IMR-90 (cell line): ENCODE results near the gene ASPA. TPM values are rescaled to one million over a fixed set of nuclear protein-coding genes. Genes with fewer than 3 reads are reported as not detected.

Source experiments
- ATAC-seq: fragments of 200-7000 bp; cut with Tn5 transposase; 2 replicates; pipeline ENCODE4 v1.9.1; 2020; ENCODE audit warnings: low read depth, mild to moderate bottlenecking, moderate library complexity
- BruUV-seq: library from RNA; stranded (reverse); fragments of 400-500 nt; replicated peaks from 2 replicates; lab custom pipeline; 2021; lab: Mats Ljungman, UMichigan
- CTCF ChIA-PET: fragments of 300-600 bp; formaldehyde crosslinking; extraction: SDS; loops from one replicate; lab custom pipeline; 2021; ENCODE audit warnings: antibody characterized with exemption; lab: Yijun Ruan, JAX
- POLR2A ChIA-PET: fragments of 300-600 bp; sonication (Branson Sonifier 250); formaldehyde crosslinking; loops from one replicate; lab custom pipeline; 2022; ENCODE audit warnings: antibody characterized with exemption; ENCODE audit not compliant: unreplicated experiment; lab: Charles Lee
- DNase-seq: peaks from one replicate; pipeline ENCODE4 v3.0.0; 2013
- H2AFZ ChIP-seq: replicated peaks from 2 replicates; pipeline ENCODE3; 2013; ENCODE audit warnings: low read length, mild to moderate bottlenecking; ENCODE audit not compliant: poor library complexity
- H2AK5ac ChIP-seq: 2 replicates; pipeline ENCODE4 v1.6.1; 2013; ENCODE audit warnings: low read depth, low read length, inconsistent platforms
- H2AK9ac ChIP-seq: replicated peaks from 2 replicates; pipeline ENCODE3; 2013; ENCODE audit warnings: mild to moderate bottlenecking, low read depth, low read length, moderate library complexity; ENCODE audit not compliant: poor library complexity
- H2BK120ac ChIP-seq: 2 replicates; pipeline ENCODE4 v1.6.1; 2013; ENCODE audit warnings: low read depth, low read length, inconsistent platforms
- H2BK15ac ChIP-seq: 3 replicates; pipeline ENCODE4 v1.6.1; 2013; ENCODE audit warnings: low read depth, low read length, inconsistent platforms
- H2BK20ac ChIP-seq: 2 replicates; pipeline ENCODE4 v1.6.1; 2013; ENCODE audit warnings: low read depth, mild to moderate bottlenecking, inconsistent platforms, low read length, moderate library complexity
- H2BK5ac ChIP-seq: 2 replicates; pipeline ENCODE4 v1.6.1; 2013; ENCODE audit warnings: mild to moderate bottlenecking, low read depth, low read length, inconsistent platforms; ENCODE audit not compliant: poor library complexity, severe bottlenecking
- H3K14ac ChIP-seq: replicated peaks from 2 replicates; pipeline ENCODE4 v1.6.1; 2013; ENCODE audit warnings: low read depth, low read length, inconsistent platforms
- H3K18ac ChIP-seq: 2 replicates; pipeline ENCODE4 v1.6.1; 2013; ENCODE audit warnings: low read depth, low read length, control low read depth
- H3K23ac ChIP-seq: 2 replicates; pipeline ENCODE4 v1.6.1; 2013; ENCODE audit warnings: low read depth, low read length, inconsistent platforms
- H3K27ac ChIP-seq: 2 replicates; pipeline ENCODE4 v1.5.1; 2013; ENCODE audit warnings: mild to moderate bottlenecking, control low read depth, low read length; ENCODE audit not compliant: insufficient read depth
- H3K27me3 ChIP-seq: 2 replicates; pipeline ENCODE4 v1.6.1; 2013; ENCODE audit warnings: low read length; ENCODE audit not compliant: control insufficient read depth, insufficient read depth
- H3K36me3 ChIP-seq: 2 replicates; pipeline ENCODE4 v1.6.1; 2013; ENCODE audit warnings: low read length, mixed read lengths; ENCODE audit not compliant: control insufficient read depth, insufficient read depth
- H3K4ac ChIP-seq: 2 replicates; pipeline ENCODE4 v1.6.1; 2013; ENCODE audit warnings: low read depth, low read length, inconsistent platforms
- H3K4me1 ChIP-seq: 2 replicates; pipeline ENCODE4 v1.6.1; 2013; ENCODE audit warnings: low read length, mixed read lengths; ENCODE audit not compliant: control insufficient read depth, insufficient read depth
- H3K4me2 ChIP-seq: 2 replicates; pipeline ENCODE4 v1.6.1; 2013; ENCODE audit warnings: low read depth, mild to moderate bottlenecking, control low read depth, low read length, moderate library complexity
- H3K4me3 ChIP-seq: 2 replicates; pipeline ENCODE4 v1.5.1; 2013; ENCODE audit warnings: low read depth, mild to moderate bottlenecking, control low read depth, low read length, moderate library complexity; ENCODE audit not compliant: insufficient read depth
- H3K56ac ChIP-seq: 2 replicates; pipeline ENCODE4 v1.6.1; 2013; ENCODE audit warnings: low read length, inconsistent platforms; ENCODE audit not compliant: insufficient read depth; ENCODE audit errors: extremely low read depth
- H3K79me1 ChIP-seq, 2 experiments: 2 replicates each; pipeline ENCODE4 v1.6.1; 2013; ENCODE audit warnings: low read length in 2 of 2, inconsistent platforms in 1 of 2, low read depth in 1 of 2
- H3K9ac ChIP-seq: 2 replicates; pipeline ENCODE4 v1.6.1; 2013; ENCODE audit warnings: low read depth, low read length, control low read depth
- H3K9me1 ChIP-seq: 2 replicates; pipeline ENCODE4 v1.6.1; 2013; ENCODE audit warnings: low read length, inconsistent platforms; ENCODE audit not compliant: insufficient read depth
- H3K9me3 ChIP-seq: 2 replicates; pipeline ENCODE4 v1.6.1; 2013; ENCODE audit warnings: low read length; ENCODE audit not compliant: control insufficient read depth, insufficient read depth
- H4K20me1 ChIP-seq: 2 replicates; pipeline ENCODE4 v1.6.1; 2013; ENCODE audit warnings: low read length, inconsistent platforms; ENCODE audit not compliant: insufficient read depth
- H4K5ac ChIP-seq: 2 replicates; pipeline ENCODE4 v1.6.1; 2013; ENCODE audit warnings: mild to moderate bottlenecking, low read depth, low read length, control low read depth
- H4K8ac ChIP-seq, 2 experiments: 2 replicates each; pipeline ENCODE4 v1.6.1; 2013; ENCODE audit warnings: low read depth in 2 of 2, low read length in 2 of 2, control low read depth in 1 of 2, inconsistent platforms in 1 of 2
- H4K91ac ChIP-seq: 2 replicates; pipeline ENCODE4 v1.6.1; 2013; ENCODE audit warnings: low read depth, low read length, inconsistent platforms; ENCODE audit not compliant: insufficient read depth
- BHLHE40 ChIP-seq: fragments of 150-350 bp; IDR thresholded peaks from 2 replicates; pipeline ENCODE4 v1.6.1; 2016; ENCODE audit warnings: mild to moderate bottlenecking, low read depth, low read length
- CEBPB ChIP-seq: IDR thresholded peaks from 2 replicates; pipeline ENCODE4 v1.6.1; 2012; ENCODE audit warnings: low read depth, low read length, improper control_type of control experiment
- CHD1 ChIP-seq: IDR thresholded peaks from 2 replicates; pipeline ENCODE4 v1.6.1; 2012; ENCODE audit warnings: low read depth, low read length, improper control_type of control experiment
- CTCF ChIP-seq: conservative IDR thresholded peaks from 2 replicates; pipeline ENCODE4 v1.5.1; 2012; ENCODE audit warnings: mild to moderate bottlenecking, low read depth, low read length, improper control_type of control experiment
- ELK1 ChIP-seq: fragments of 150-350 bp; IDR thresholded peaks from 2 replicates; pipeline ENCODE4 v1.6.1; 2016; ENCODE audit warnings: low read depth, mild to moderate bottlenecking, low read length, moderate library complexity, borderline replicate concordance
- FOS ChIP-seq: fragments of 150-350 bp; IDR thresholded peaks from 2 replicates; pipeline ENCODE4 v1.6.1; 2016; ENCODE audit warnings: low read depth, low read length
- MAFK ChIP-seq: IDR thresholded peaks from 2 replicates; pipeline ENCODE4 v1.6.1; 2012; ENCODE audit warnings: low read depth, low read length, improper control_type of control experiment
- MAZ ChIP-seq: IDR thresholded peaks from 2 replicates; pipeline ENCODE4 v1.6.1; 2012; ENCODE audit warnings: low read depth, mild to moderate bottlenecking, low read length, improper control_type of control experiment, moderate library complexity, borderline replicate concordance
- MXI1 ChIP-seq: IDR thresholded peaks from 2 replicates; pipeline ENCODE4 v1.6.1; 2012; ENCODE audit warnings: low read depth, mild to moderate bottlenecking, low read length, moderate library complexity, borderline replicate concordance
- NFE2L2 ChIP-seq: fragments of 150-350 bp; IDR thresholded peaks from 2 replicates; pipeline ENCODE4 v1.6.1; 2016; ENCODE audit warnings: low read depth, mild to moderate bottlenecking, low read length
- POLR2A ChIP-seq: IDR thresholded peaks from 2 replicates; pipeline ENCODE4 v1.6.1; 2012; ENCODE audit warnings: mild to moderate bottlenecking, low read depth, low read length
- RAD21 ChIP-seq: IDR thresholded peaks from 2 replicates; pipeline ENCODE4 v1.6.1; 2012; ENCODE audit warnings: low read length, improper control_type of control experiment
- RCOR1 ChIP-seq: IDR thresholded peaks from 2 replicates; pipeline ENCODE4 v1.6.1; 2012; ENCODE audit warnings: mild to moderate bottlenecking, low read length, improper control_type of control experiment; ENCODE audit not compliant: insufficient replicate concordance
- RFX5 ChIP-seq: IDR thresholded peaks from 2 replicates; pipeline ENCODE4 v1.8.0; 2012; ENCODE audit warnings: low read depth, mild to moderate bottlenecking, low read length, moderate library complexity
- SMC3 ChIP-seq: fragments of 150-350 bp; IDR thresholded peaks from 2 replicates; pipeline ENCODE4 v1.6.1; 2016; ENCODE audit warnings: low read depth, mild to moderate bottlenecking, antibody characterized with exemption, low read length, moderate library complexity
- USF2 ChIP-seq: fragments of 150-350 bp; IDR thresholded peaks from 2 replicates; pipeline ENCODE4 v1.6.1; 2017; ENCODE audit warnings: mild to moderate bottlenecking, antibody characterized with exemption, low read length, low read depth
- WGBS, 2 experiments: methylation state at CpG; one replicate each; pipeline versions ENCODE4 v1.1.5 to v1.1.7; 2013; ENCODE audit warnings: missing lambda C conversion rate in 2 of 2; ENCODE audit not compliant: insufficient read length in 1 of 2; ENCODE audit errors: extremely low coverage in 2 of 2; 5-methylcytosine and 5-hydroxymethylcytosine counted together
- dilution Hi-C: fragments of 300-500 bp; cut with HindIII; formaldehyde crosslinking; loops from one replicate; pipeline ENCODE4 v1.14.3; 2018; ENCODE audit warnings: low sequenced_read_pairs; ENCODE audit not compliant: unreplicated experiment
- in situ Hi-C: fragments of 300-500 bp; cut with MboI; formaldehyde crosslinking; loops from 3 replicates; pipeline ENCODE4 v1.14.3; 2019; ENCODE audit warnings: low sequenced_read_pairs, inconsistent platforms, mixed read lengths
- intact Hi-C: fragments of 100-400 bp; cut with micrococcal nuclease; formaldehyde crosslinking; loops from 2 replicates; pipeline ENCODE4 v1.10.0; 2022
- polyA plus RNA-seq, 3 experiments: library from polyadenylated mRNA; depleted of rRNA; stranded (reverse); fragments of >200 nt; gene quantifications; 2 replicates each; pipeline ENCODE4 v1.2.3, GENCODE V29; 2012; ENCODE audit warnings: low replicate concordance in 1 of 3
- total RNA-seq: library from RNA; depleted of rRNA; stranded (reverse); fragments of >200 nt; gene quantifications from 2 replicates; pipeline ENCODE4 v1.2.3, GENCODE V29; 2012

ASPA gene
- total and polyA plus RNA-seq, 2 of the 4 experiments (the other 2 are of a cell fraction), result 0.02 TPM; not detected in 1

GRCh38 chr17:3479988-3480387 lies 4.2 kb downstream of the ASPA start:
- H3K4me1 ChIP-seq, result no peaks in the 10 kb centered on the region
- no peak overlapping the region for H3K27ac ChIP-seq
- H4K20me1 ChIP-seq, result no peaks in the 10 kb centered on the region
- no peak overlapping the region for H2AK9ac ChIP-seq
- H3K36me3 ChIP-seq, result no peaks in the 10 kb centered on the region
- ATAC-seq, result no peak
- H2BK15ac ChIP-seq, result no peak overlapping the region
- H4K8ac ChIP-seq, result no peak overlapping the region
- no TSS peak for BruUV-seq
- H3K23ac ChIP-seq, result no peak overlapping the region
- no peaks in the 10 kb centered on the region for H3K79me1 ChIP-seq
- H3K27me3 ChIP-seq, result peaks cover 2% of the 10 kb centered on the region; the same call in 1 of the 2 replicates
- no peak overlapping the region for H2AFZ ChIP-seq
- H3K4me3 ChIP-seq, result no peak overlapping the region
- no peak overlapping the region for H3K18ac ChIP-seq
- no peak overlapping the region for H2BK120ac ChIP-seq
- no CpG with 5 or more reads among the region's 3 CpGs for WGBS, 2 experiments
- no peaks in the 10 kb centered on the region for H3K9me3 ChIP-seq
- no peak overlapping the region for H3K4me2 ChIP-seq
- dilution Hi-C loops (no loop called here), in situ Hi-C loops (no loop called here), intact Hi-C loops (no loop called here)
- H2BK5ac ChIP-seq, result no peak overlapping the region
- H4K91ac ChIP-seq, result no peak overlapping the region
- no peaks in the 10 kb centered on the region for H3K9me1 ChIP-seq
- H3K14ac ChIP-seq, result no peak overlapping the region
- no peak overlapping the region for H2BK20ac ChIP-seq
- no peak overlapping the region for H3K4ac ChIP-seq
- no peak overlapping the region for H3K9ac ChIP-seq
- DNase-seq, result no peak
- ChIA-PET CTCF (no interaction called here), POLR2A (no interaction called here)
- H3K56ac ChIP-seq, result no peak overlapping the region
- no peak overlapping the region for H4K5ac ChIP-seq
- H2AK5ac ChIP-seq, result no peak overlapping the region
- TF ChIP-seq RFX5, result no peak
- no peak for TF ChIP-seq CEBPB
- TF ChIP-seq CHD1, result no peak
- TF ChIP-seq CTCF, result no peak
- no peak for TF ChIP-seq ELK1
- no peak for TF ChIP-seq USF2
- TF ChIP-seq NFE2L2, result no peak
- TF ChIP-seq RCOR1, result no peak
- TF ChIP-seq POLR2A, result no peak
- TF ChIP-seq RAD21, result no peak
- TF ChIP-seq FOS, result no peak
- no peak for TF ChIP-seq BHLHE40
- no peak for TF ChIP-seq MXI1
- TF ChIP-seq MAFK, result no peak
- TF ChIP-seq SMC3, result no peak
- TF ChIP-seq MAZ, result no peak
